Erythroblast (primary cell): ENCODE measurements around the gene GPC5.

ENCODE experiments used
- GATA1 ChIP-seq: IDR thresholded peaks from 2 replicates; pipeline ENCODE4 v1.6.1; 2011; ENCODE audit warnings: low read depth, mild to moderate bottlenecking, control low read depth, low read length, moderate library complexity
- POLR2A ChIP-seq: IDR thresholded peaks from 2 replicates; pipeline ENCODE4 v1.6.1; 2011; ENCODE audit warnings: mild to moderate bottlenecking, low read length

DNA sequence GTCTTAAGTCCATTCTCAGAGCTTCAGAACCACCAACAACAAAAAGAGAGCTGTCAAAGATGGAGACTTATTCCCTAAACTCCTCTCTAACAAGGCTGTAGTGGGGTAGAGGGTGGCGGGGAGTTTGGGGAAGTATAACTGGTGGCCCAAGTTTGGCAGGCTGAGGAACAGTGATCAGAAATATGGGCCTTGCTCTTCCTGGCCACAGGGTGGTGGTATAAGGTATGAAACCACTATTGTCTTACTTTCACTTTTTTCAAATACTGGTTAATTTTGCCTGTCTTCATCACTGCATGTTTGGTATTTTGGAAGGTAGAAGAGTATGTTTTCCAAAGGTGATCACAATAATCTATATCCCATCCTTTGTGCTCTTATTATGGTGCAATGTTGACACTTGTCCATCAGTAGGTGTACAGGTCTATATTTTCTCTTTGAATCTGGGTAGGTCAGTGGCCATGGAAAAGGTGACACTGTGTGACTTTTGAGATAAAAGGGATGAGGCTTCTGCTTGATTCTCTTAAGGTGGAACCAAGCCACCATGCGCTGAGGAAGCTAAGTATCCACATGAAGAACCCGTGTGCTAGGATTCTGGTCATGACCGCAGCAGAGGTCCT is 23.2 kb upstream of the GPC5 start:
- TF ChIP-seq POLR2A (no peak), GATA1 (no peak)
